NCI-H1436 (cell line): ENCODE results near the gene IQSEC1.

Source experiments
- DNase-seq: peaks from one replicate; lab custom pipeline; 2025; lab: John Stamatoyannopoulos, UW

The IQSEC1 gene

GRCh38 chr3:12907296-12907695, 165.9 kb downstream of the IQSEC1 start:
- no peak for DNase-seq

- DNase-seq: no peak
Observed at GRCh38 chr3:12906916-12907290, 166.3 kb downstream of the IQSEC1 start.

GRCh38 chr3:12906141-12906915, 166.9 kb downstream of the IQSEC1 start:
- DNase-seq: no peak

- no peak for DNase-seq
Observed at GRCh38 chr3:12905316-12906071, 167.7 kb downstream of the IQSEC1 start.

GRCh38 chr3:12904951-12905315, 168.3 kb downstream of the IQSEC1 start:
- no peak for DNase-seq

GRCh38 chr3:12903881-12904280, 169.3 kb downstream of the IQSEC1 start:
- no peak for DNase-seq

- no peak for DNase-seq
Observed at GRCh38 chr3:12903000-12903800, 170.0 kb downstream of the IQSEC1 start.

GRCh38 chr3:12902181-12902999, 170.8 kb downstream of the IQSEC1 start:
- no peak for DNase-seq

- DNase-seq: peak; percentile 48
Observed at GRCh38 chr3:12901623-12902045, 171.6 kb downstream of the IQSEC1 start.

- no peak for DNase-seq
Observed at GRCh38 chr3:12900885-12901411, 172.3 kb downstream of the IQSEC1 start.

- no peak for DNase-seq
Observed at GRCh38 chr3:12898965-12899755, 174.1 kb downstream of the IQSEC1 start.

- no peak for DNase-seq
Observed at GRCh38 chr3:12898290-12898964, 174.8 kb downstream of the IQSEC1 start.

- no peak for DNase-seq
Observed at GRCh38 chr3:12897381-12898289, 175.6 kb downstream of the IQSEC1 start.

GRCh38 chr3:12896063-12896985, 176.9 kb downstream of the IQSEC1 start:
- DNase-seq: no peak

GRCh38 chr3:12895391-12896062, 177.7 kb downstream of the IQSEC1 start:
- no peak for DNase-seq

- DNase-seq: no peak
Observed at GRCh38 chr3:12894629-12895028, 178.6 kb downstream of the IQSEC1 start.

- DNase-seq: no peak
Observed at GRCh38 chr3:12893852-12894251, 179.4 kb downstream of the IQSEC1 start.
